Epithelial cell of esophagus (primary cell): ENCODE measurements around the gene RBCK1.

ENCODE experiments used
- DNase-seq: peaks from one replicate; pipeline ENCODE4 v3.0.0; 2010; ENCODE audit warnings: low read depth
- H3K4me3 ChIP-seq: 2 replicates; pipeline ENCODE4 v1.5.1; 2011; ENCODE audit warnings: mild to moderate bottlenecking, low read length, control low read depth
- TF ChIP-seq, protein P1 (sequence below): IDR thresholded peaks from 2 replicates; pipeline ENCODE4 v1.5.1; 2011; ENCODE audit warnings: low read depth, mild to moderate bottlenecking, low read length, control low read depth, inconsistent platforms; ENCODE audit not compliant: insufficient read depth; ENCODE audit errors: missing control alignments

The RBCK1 gene

DNA sequence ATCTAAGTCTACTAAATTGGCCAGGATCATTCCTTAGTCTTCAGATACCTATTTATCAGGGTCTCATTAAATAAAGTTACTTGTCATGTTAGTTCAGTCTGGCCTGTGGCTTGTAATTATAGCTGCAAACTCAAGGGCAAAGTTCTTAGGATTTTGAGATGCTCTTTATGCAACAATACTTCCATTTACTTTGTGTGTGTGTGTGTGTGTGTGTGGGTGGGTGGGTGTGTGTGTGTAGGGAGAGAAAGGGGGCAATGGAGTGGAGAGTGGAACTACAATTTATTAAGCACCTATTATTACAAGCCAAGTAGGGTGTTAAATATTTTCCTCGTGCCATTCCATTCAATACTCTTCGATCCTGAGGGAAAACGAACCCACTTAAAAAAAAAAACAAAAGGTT, 71.9 kb downstream of the RBCK1 start:
- DNase-seq = no peak
- no peak overlapping the region for H3K4me3 ChIP-seq
- TF ChIP-seq, protein P1, sequence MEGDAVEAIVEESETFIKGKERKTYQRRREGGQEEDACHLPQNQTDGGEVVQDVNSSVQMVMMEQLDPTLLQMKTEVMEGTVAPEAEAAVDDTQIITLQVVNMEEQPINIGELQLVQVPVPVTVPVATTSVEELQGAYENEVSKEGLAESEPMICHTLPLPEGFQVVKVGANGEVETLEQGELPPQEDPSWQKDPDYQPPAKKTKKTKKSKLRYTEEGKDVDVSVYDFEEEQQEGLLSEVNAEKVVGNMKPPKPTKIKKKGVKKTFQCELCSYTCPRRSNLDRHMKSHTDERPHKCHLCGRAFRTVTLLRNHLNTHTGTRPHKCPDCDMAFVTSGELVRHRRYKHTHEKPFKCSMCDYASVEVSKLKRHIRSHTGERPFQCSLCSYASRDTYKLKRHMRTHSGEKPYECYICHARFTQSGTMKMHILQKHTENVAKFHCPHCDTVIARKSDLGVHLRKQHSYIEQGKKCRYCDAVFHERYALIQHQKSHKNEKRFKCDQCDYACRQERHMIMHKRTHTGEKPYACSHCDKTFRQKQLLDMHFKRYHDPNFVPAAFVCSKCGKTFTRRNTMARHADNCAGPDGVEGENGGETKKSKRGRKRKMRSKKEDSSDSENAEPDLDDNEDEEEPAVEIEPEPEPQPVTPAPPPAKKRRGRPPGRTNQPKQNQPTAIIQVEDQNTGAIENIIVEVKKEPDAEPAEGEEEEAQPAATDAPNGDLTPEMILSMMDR = no peak

DNA sequence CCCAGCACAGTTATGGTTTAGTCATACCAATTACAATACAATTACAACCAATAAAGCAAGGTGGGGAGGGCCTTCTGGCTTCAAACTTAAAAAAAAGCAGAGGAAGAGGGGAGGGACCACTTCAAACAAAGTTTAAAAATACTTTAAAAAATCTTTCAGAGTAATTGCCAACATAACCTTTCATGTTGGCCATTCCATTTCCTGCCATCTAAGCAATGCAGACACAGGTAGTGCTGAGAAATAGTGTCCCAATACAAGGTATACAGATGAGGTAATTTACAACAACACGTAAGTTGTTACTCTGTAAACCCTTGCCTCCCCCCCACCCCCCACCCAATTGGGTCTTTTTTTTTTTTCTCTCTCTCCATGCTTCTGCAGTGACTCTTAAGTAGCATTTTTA, 73.1 kb downstream of the RBCK1 start:
- DNase-seq = no peak
- TF ChIP-seq, protein P1 = no peak
- no peak overlapping the region for H3K4me3 ChIP-seq
